ENCODE data around the gene ANKRD31. TPM values are rescaled to one million over a fixed set of nuclear protein-coding genes. Genes with fewer than 3 reads are reported as not detected.

Gene ANKRD31
- total RNA-seq, 1 experiment from 2014 or later: 0.48 TPM

DNA sequence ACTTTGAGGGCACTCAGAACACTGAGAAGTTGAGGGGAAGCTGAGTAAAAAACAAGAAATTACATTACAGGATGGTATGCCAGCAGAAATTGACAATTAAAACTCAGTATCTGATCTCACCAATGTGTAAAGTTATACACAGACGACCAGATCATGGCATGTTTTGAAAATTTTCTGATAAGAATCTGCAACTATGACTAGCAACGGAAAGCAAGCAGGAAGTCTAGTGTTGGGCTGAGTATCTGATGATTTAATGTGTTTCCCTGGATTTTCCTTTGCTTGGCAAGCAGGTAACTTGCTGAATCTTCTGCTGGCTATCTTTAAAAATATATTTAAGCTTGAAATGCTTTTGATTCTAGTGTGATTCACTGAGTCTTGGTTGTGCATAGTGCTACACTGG, 179.1 kb downstream of the ANKRD31 start:
- no peaks in the 10 kb centered on the region for H3K79me2 ChIP-seq (ENCODE audit: low read depth)
- TF ChIP-seq, protein P1, sequence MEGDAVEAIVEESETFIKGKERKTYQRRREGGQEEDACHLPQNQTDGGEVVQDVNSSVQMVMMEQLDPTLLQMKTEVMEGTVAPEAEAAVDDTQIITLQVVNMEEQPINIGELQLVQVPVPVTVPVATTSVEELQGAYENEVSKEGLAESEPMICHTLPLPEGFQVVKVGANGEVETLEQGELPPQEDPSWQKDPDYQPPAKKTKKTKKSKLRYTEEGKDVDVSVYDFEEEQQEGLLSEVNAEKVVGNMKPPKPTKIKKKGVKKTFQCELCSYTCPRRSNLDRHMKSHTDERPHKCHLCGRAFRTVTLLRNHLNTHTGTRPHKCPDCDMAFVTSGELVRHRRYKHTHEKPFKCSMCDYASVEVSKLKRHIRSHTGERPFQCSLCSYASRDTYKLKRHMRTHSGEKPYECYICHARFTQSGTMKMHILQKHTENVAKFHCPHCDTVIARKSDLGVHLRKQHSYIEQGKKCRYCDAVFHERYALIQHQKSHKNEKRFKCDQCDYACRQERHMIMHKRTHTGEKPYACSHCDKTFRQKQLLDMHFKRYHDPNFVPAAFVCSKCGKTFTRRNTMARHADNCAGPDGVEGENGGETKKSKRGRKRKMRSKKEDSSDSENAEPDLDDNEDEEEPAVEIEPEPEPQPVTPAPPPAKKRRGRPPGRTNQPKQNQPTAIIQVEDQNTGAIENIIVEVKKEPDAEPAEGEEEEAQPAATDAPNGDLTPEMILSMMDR (conservative IDR thresholded peaks at IDR 0.05): no peak
- TF ChIP-seq EZH2 (IDR thresholded peaks at IDR 0.05; ENCODE audit: low read depth): no peak
- H4K20me1 ChIP-seq (ENCODE audit: insufficient read depth): no peaks in the 10 kb centered on the region
- intact Hi-C loops (cut with micrococcal nuclease; ENCODE audit: unreplicated experiment): loop anchor here (10.0 kb wide), 1 partner anchor 293 kb away; the partner anchor contains the start of genes GFM2 and NSA2
- H3K27ac ChIP-seq: no peak overlapping the region
- no peak overlapping the region for H2AFZ ChIP-seq
- H3F3A ChIP-seq (ENCODE audit: insufficient read depth, low read depth): no peaks in the 10 kb centered on the region; the same call in 1 of the 2 replicates
- H3K9me2 ChIP-seq (ENCODE audit: insufficient read depth): no peaks in the 10 kb centered on the region
- H3K27me3 ChIP-seq (ENCODE audit: insufficient read depth, low read depth): no peaks in the 10 kb centered on the region
- no peaks in the 10 kb centered on the region for H3K9me3 ChIP-seq (ENCODE audit: insufficient read depth, low read depth)
- H3K4me3 ChIP-seq: no peak overlapping the region
- ChIA-PET CTCF (no interaction called here), POLR2A (ENCODE audit: unreplicated experiment) (no interaction called here)
- BruUV-seq (replicated peaks): no TSS peak
- no peaks in the 10 kb centered on the region for H3K36me3 ChIP-seq (ENCODE audit: low read depth)
- DNase-seq: no peak
- 0 out of 2 replicates have a peak, but pooled peaks cover 8% of the 10 kb centered on the region for H3K4me1 ChIP-seq (replicated peaks; ENCODE audit: insufficient read depth)
- H3K4me2 ChIP-seq: no peak overlapping the region

- H3F3A ChIP-seq (ENCODE audit: insufficient read depth, low read depth): peaks cover 9% of the 10 kb centered on the region; the same call in 1 of the 2 replicates
- BruUV-seq (replicated peaks): no TSS peak
- no peaks in the 10 kb centered on the region for H3K9me2 ChIP-seq (ENCODE audit: insufficient read depth)
- H3K4me3 ChIP-seq: no peak overlapping the region
- no peak overlapping the region for H3K27ac ChIP-seq
- no peak overlapping the region for H3K4me2 ChIP-seq
- H3K36me3 ChIP-seq (ENCODE audit: low read depth): no peaks in the 10 kb centered on the region
- H3K4me1 ChIP-seq (replicated peaks; ENCODE audit: insufficient read depth): peaks cover 22% of the 10 kb centered on the region
- no peaks in the 10 kb centered on the region for H3K79me2 ChIP-seq (ENCODE audit: low read depth)
- ChIA-PET POLR2A (ENCODE audit: unreplicated experiment) (interaction anchor here (0.8 kb wide), 2 partner anchors 19 to 322 kb away, joined by 5 read pairs; no protein-coding TSS in a partner anchor), CTCF (no interaction called here)
- peak; percentile 31 to 45 for DNase-seq
- no peak overlapping the region for H2AFZ ChIP-seq
- no peaks in the 10 kb centered on the region for H4K20me1 ChIP-seq (ENCODE audit: insufficient read depth)
- no peaks in the 10 kb centered on the region for H3K9me3 ChIP-seq (ENCODE audit: insufficient read depth, low read depth)
- intact Hi-C loops (cut with micrococcal nuclease; ENCODE audit: unreplicated experiment): loop anchor here (10.0 kb wide), 1 partner anchor 291 kb away; the partner anchor contains the start of genes GFM2 and NSA2
- no peaks in the 10 kb centered on the region for H3K27me3 ChIP-seq (ENCODE audit: insufficient read depth, low read depth)
- TF ChIP-seq EZH2 (IDR thresholded peaks at IDR 0.05; ENCODE audit: low read depth): no peak
- TF ChIP-seq, protein P1 (conservative IDR thresholded peaks at IDR 0.05): no peak
Measured at GRCh38 chr5:75055727-75056144, 180.9 kb downstream of the ANKRD31 start.

- Histone ChIP-seq H3K27ac (0 out of 2 replicates have a peak overlapping the region, but pooled peaks have one; percentile 9), H2AFZ (peak overlapping the region; percentile 87), H4K20me1 (ENCODE audit: insufficient read depth) (no peaks in the 10 kb centered on the region), H3K27me3 (ENCODE audit: insufficient read depth, low read depth) (no peaks in the 10 kb centered on the region), H3K4me3 (peak overlapping the region; percentile 72), H3F3A (ENCODE audit: insufficient read depth, low read depth) (peaks cover 9% of the 10 kb centered on the region; the same call in 1 of the 2 replicates), H3K4me2 (peak overlapping the region; percentile 75), H3K79me2 (ENCODE audit: low read depth) (no peaks in the 10 kb centered on the region), H3K36me3 (ENCODE audit: low read depth) (no peaks in the 10 kb centered on the region), H3K9me3 (ENCODE audit: insufficient read depth, low read depth) (no peaks in the 10 kb centered on the region), H3K9me2 (ENCODE audit: insufficient read depth) (no peaks in the 10 kb centered on the region), H3K4me1 (replicated peaks; ENCODE audit: insufficient read depth) (peaks cover 24% of the 10 kb centered on the region)
- TF ChIP-seq, protein P1 (conservative IDR thresholded peaks at IDR 0.05): no peak
- no peak for TF ChIP-seq EZH2 (IDR thresholded peaks at IDR 0.05; ENCODE audit: low read depth)
- ChIA-PET CTCF (interaction anchor here (0.5 to 0.8 kb wide), 5 partner anchors 163 to 630 kb away, joined by 3 to 5 read pairs (median 4); partner anchors contain the start of gene ANKRD31), POLR2A (ENCODE audit: unreplicated experiment) (interaction anchor here (0.6 to 0.7 kb wide), 2 partner anchors 98 to 137 kb away, joined by 3 read pairs; no protein-coding TSS in a partner anchor)
- peak in 1 of 2 experiments; percentile 25 for DNase-seq
- intact Hi-C loops (cut with micrococcal nuclease; ENCODE audit: unreplicated experiment): loop anchor here (5.0 to 10.0 kb wide), 2 partner anchors 107 to 290 kb away; partner anchors contain the start of genes GFM2 and NSA2
- no TSS peak for BruUV-seq (replicated peaks)
Measured at GRCh38 chr5:75054134-75054930, 182.3 kb downstream of the ANKRD31 start.

Data from PC-9 (cell line).